Bronchial epithelial cell (primary cell): Measurements from ENCODE around the gene SLC4A3. TPM values are rescaled to one million over a fixed set of nuclear protein-coding genes. Genes with fewer than 3 reads are reported as not detected.

Experiments
- DNase-seq: peaks from one replicate; pipeline ENCODE4 v3.0.0-alpha.2; 2010; ENCODE audit warnings: low read depth
- FAIRE-seq: peaks from 2 replicates; lab custom pipeline; 2011; peaks lifted over from hg19 to GRCh38; lab: Jason Lieb, UNC
- H3K27me3 ChIP-seq: 2 replicates; pipeline ENCODE4 v1.5.1; 2011; ENCODE audit warnings: low read length; ENCODE audit not compliant: control insufficient read depth, insufficient read depth
- H3K36me3 ChIP-seq: 2 replicates; pipeline ENCODE4 v1.5.1; 2011; ENCODE audit warnings: low read length; ENCODE audit not compliant: control insufficient read depth, insufficient read depth
- H3K4me3 ChIP-seq: 2 replicates; pipeline ENCODE4 v1.5.1; 2011; ENCODE audit warnings: mild to moderate bottlenecking, low read depth, low read length, control low read depth
- CTCF ChIP-seq: IDR thresholded peaks from 2 replicates; pipeline ENCODE4 v1.5.1; 2011; ENCODE audit warnings: mild to moderate bottlenecking, moderate library complexity, low read length, control low read depth, inconsistent platforms; ENCODE audit not compliant: insufficient read depth, severe bottlenecking
- total RNA-seq: library from RNA; depleted of rRNA; stranded (reverse); fragments of >200 nt; gene quantifications from 2 replicates; pipeline ENCODE4 v1.2.1, GENCODE V29; 2014

Gene SLC4A3
- total RNA-seq, 1 donor from 2014 or later: 1.6 TPM

GRCh38 chr2:219598308-219599078, 28.9 kb upstream of the SLC4A3 start:
- DNase-seq (no peak), FAIRE-seq (no peak)
- peaks cover 10% of the 10 kb centered on the region for H3K36me3 ChIP-seq
- no peaks in the 10 kb centered on the region for H3K27me3 ChIP-seq
- no peak for TF ChIP-seq CTCF
- peak overlapping the region; percentile 79 for H3K4me3 ChIP-seq

GRCh38 chr2:219603771-219604170, 23.7 kb upstream of the SLC4A3 start:
- no peak for TF ChIP-seq CTCF
- DNase-seq (no peak), FAIRE-seq (peak; percentile 58)
- Histone ChIP-seq H3K27me3 (no peaks in the 10 kb centered on the region), H3K4me3 (no peak overlapping the region), H3K36me3 (peaks cover 24% of the 10 kb centered on the region)

- H3K27me3 ChIP-seq: no peaks in the 10 kb centered on the region
- FAIRE-seq: no peak
- no peak for TF ChIP-seq CTCF
- no peak overlapping the region for H3K4me3 ChIP-seq
- H3K36me3 ChIP-seq: peaks cover 25% of the 10 kb centered on the region
- no peak for DNase-seq
Observed at GRCh38 chr2:219605607-219605954, 21.8 kb upstream of the SLC4A3 start.

- no peak for DNase-seq
- Histone ChIP-seq H3K4me3 (no peak overlapping the region), H3K27me3 (no peaks in the 10 kb centered on the region), H3K36me3 (peaks cover 24% of the 10 kb centered on the region)
- FAIRE-seq: no peak
- TF ChIP-seq CTCF: no peak
Observed at GRCh38 chr2:219607931-219608330, 19.5 kb upstream of the SLC4A3 start.

DNA sequence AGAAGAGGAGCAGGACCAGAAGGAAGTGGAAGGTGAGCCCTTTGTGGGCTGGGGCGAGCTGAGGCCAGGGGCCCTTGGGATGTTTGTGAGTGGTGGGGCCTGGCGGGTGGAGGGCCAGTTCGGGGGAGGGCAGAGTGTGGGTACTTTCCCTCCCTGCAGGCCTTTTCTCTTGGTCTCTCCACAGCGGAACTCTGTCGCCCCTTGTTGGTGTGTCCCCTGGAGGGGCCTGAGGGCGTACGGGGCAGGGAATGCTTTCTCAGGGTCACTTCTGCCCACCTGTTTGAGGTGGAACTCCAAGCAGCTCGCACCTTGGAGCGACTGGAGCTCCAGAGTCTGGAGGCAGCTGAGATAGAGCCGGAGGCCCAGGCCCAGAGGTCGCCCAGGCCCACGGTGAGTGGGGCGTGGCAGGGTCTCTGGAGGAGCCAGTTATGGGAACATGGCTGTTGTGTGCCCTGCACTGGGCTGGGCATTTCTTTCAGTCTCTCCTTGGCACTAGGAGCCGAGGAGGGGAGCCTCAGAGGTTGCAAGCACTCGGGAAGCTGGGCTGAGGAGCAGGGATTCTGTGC, 18.9 kb upstream of the SLC4A3 start:
- H3K36me3 ChIP-seq: peaks cover 24% of the 10 kb centered on the region
- FAIRE-seq (no peak), DNase-seq (no peak)
- H3K27me3 ChIP-seq: no peaks in the 10 kb centered on the region
- no peak overlapping the region for H3K4me3 ChIP-seq
- TF ChIP-seq CTCF: no peak
